Esophagus muscularis mucosa (tissue), 4 donors: ENCODE measurements around the gene POLH. TPM values are rescaled to one million over a fixed set of nuclear protein-coding genes. Genes with fewer than 3 reads are reported as not detected.

ENCODE experiments used
- DNase-seq: peaks from one replicate; pipeline ENCODE4 v3.0.0-alpha.2; 2017; ENCODE audit errors: extremely low spot score
- H3K27ac ChIP-seq, 4 donors: fragments of 200-600 bp; sonication (generic); replicated peaks in 1 of 4; 1 replicate in 3 of 4; 2 replicates in 1 of 4; pipeline ENCODE4 v1.5.1; 2016 to 2019; ENCODE audit warnings: mild to moderate bottlenecking in 1 of 4
- H3K27me3 ChIP-seq, 4 donors: fragments of 200-600 bp; sonication (generic); one replicate each; pipeline versions ENCODE4 v1.5.1 to v1.6.0; 2016 to 2019
- H3K36me3 ChIP-seq, 4 donors: fragments of 200-600 bp; sonication (generic); one replicate each; pipeline ENCODE4 v1.5.1; 2016 to 2019
- H3K4me1 ChIP-seq, 4 donors: fragments of 200-600 bp; sonication (generic); one replicate each; pipeline ENCODE4 v1.5.1; 2016 to 2019
- H3K4me3 ChIP-seq, 4 donors: fragments of 200-600 bp; sonication (generic); 1 replicate in 2 of 4; 2 replicates in 2 of 4; pipeline ENCODE4 v1.5.1; 2016 to 2019; ENCODE audit warnings: mild to moderate bottlenecking in 4 of 4, moderate library complexity in 1 of 4
- H3K9me3 ChIP-seq, 4 donors: fragments of 200-600 bp; sonication (generic); 1 replicate in 3 of 4; 2 replicates in 1 of 4; pipeline ENCODE4 v1.5.1; 2016 to 2019
- CTCF ChIP-seq, 3 experiments: fragments of 200-600 bp in 2 of 3; fragments of 450-650 bp in 1 of 3; sonication (generic) in 2 of 3; IDR thresholded peaks; one replicate each; pipeline ENCODE4 v1.5.1; 2017 to 2019; ENCODE audit warnings: antibody characterized with exemption in 3 of 3, mild to moderate bottlenecking in 2 of 3, moderate library complexity in 1 of 3
- EP300 ChIP-seq: sonication (generic); formaldehyde crosslinking; IDR thresholded peaks from one replicate; pipeline ENCODE4 v1.6.1; 2017; ENCODE audit warnings: antibody characterized with exemption
- POLR2A ChIP-seq: fragments of 450-650 bp; IDR thresholded peaks from one replicate; pipeline ENCODE4 v1.6.1; 2017; ENCODE audit warnings: antibody characterized with exemption, moderate library complexity, mild to moderate bottlenecking, low read depth
- POLR2AphosphoS5 ChIP-seq, 2 donors: sonication (generic); formaldehyde crosslinking; IDR thresholded peaks; one replicate each; pipeline ENCODE4 v1.6.1; 2017; ENCODE audit warnings: antibody characterized with exemption in 2 of 2
- WGBS: methylation state at CpG from one replicate; pipeline ENCODE4 v1.1.5; 2018; 5-methylcytosine and 5-hydroxymethylcytosine counted together
- intact Hi-C: fragments of 100-400 bp; cut with DNase I; formaldehyde crosslinking; loops from one replicate; pipeline ENCODE4 v1.15.1; 2023
- total RNA-seq, 4 donors: library from RNA; depleted of rRNA; stranded (reverse); fragments of >200 nt; gene quantifications; one replicate each; pipeline versions ENCODE4 v1.1.0 to v1.2.1, GENCODE V29; 2016

Gene POLH
- total RNA-seq, 4 donors from 2014 or later = 6.1 to 9.6 (median 7.7) TPM

- WGBS = 90% methylated on average over 4 of the region's 4 CpGs
- H3K4me1 ChIP-seq = peaks cover 15 to 21% (median 17%) of the 10 kb centered on the region in 4 donors
- no peak for DNase-seq
- H3K36me3 ChIP-seq = peaks cover 46 to 64% (median 55%) of the 10 kb centered on the region in 4 donors
- TF ChIP-seq POLR2A (no peak), POLR2AphosphoS5 (IDR thresholded peaks at IDR 0.05) (no peak), CTCF (IDR thresholded peaks at IDR 0.05) (no peak), EP300 (no peak)
- no peak overlapping the region for H3K27ac ChIP-seq
- intact Hi-C loops = no loop called here
- no peak overlapping the region for H3K4me3 ChIP-seq
- no peaks in the 10 kb centered on the region for H3K9me3 ChIP-seq
- no peaks in the 10 kb centered on the region for H3K27me3 ChIP-seq
These were observed 4.0 kb upstream of the POLH start for GRCh38 chr6:43572015-43572414.

- Histone ChIP-seq H3K27me3 (no peaks in the 10 kb centered on the region), H3K27ac (peak overlapping the region; percentile 71 to 84 (median 77)), H3K36me3 (peaks cover 17 to 32% (median 24%) of the 10 kb centered on the region in 4 donors), H3K9me3 (no peaks in the 10 kb centered on the region), H3K4me1 (peaks cover 23 to 35% (median 32%) of the 10 kb centered on the region in 4 donors), H3K4me3 (peak overlapping the region; percentile 70 to 96 (median 83))
- DNase-seq = peak; percentile 92
- under 1% methylated on average over 38 of the region's 38 CpGs for WGBS
- intact Hi-C loops = no loop called here
- TF ChIP-seq EP300 = no peak
- no peak for TF ChIP-seq CTCF (IDR thresholded peaks at IDR 0.05)
- TF ChIP-seq POLR2A = no peak
- TF ChIP-seq POLR2AphosphoS5 (IDR thresholded peaks at IDR 0.05) = no peak
These were observed 747 bp upstream of the POLH start for GRCh38 chr6:43575105-43575771.

- H3K9me3 ChIP-seq = no peaks in the 10 kb centered on the region
- WGBS = 91% methylated on average over 3 of the region's 3 CpGs
These were observed 2.8 kb downstream of the POLH start for GRCh38 chr6:43578748-43579147.

GRCh38 chr6:43579171-43579570 is 3.2 kb downstream of the POLH start:
- intact Hi-C loops = no loop called here

More at GRCh38 chr6:43578748-43579147, 2.8 kb downstream of the POLH start:
- DNase-seq = no peak
- TF ChIP-seq POLR2AphosphoS5 (IDR thresholded peaks at IDR 0.05) (no peak), CTCF (IDR thresholded peaks at IDR 0.05) (no peak), EP300 (no peak), POLR2A (no peak)
- no peaks in the 10 kb centered on the region for H3K27me3 ChIP-seq
- H3K4me3 ChIP-seq = no peak overlapping the region
- intact Hi-C loops = no loop called here
- H3K4me1 ChIP-seq = peaks cover 23 to 35% (median 32%) of the 10 kb centered on the region in 4 donors
- H3K27ac ChIP-seq = no peak overlapping the region
- H3K36me3 ChIP-seq = peaks cover 10 to 17% (median 15%) of the 10 kb centered on the region in 4 donors

More at GRCh38 chr6:43579171-43579570, 3.2 kb downstream of the POLH start:
- DNase-seq = no peak
- Histone ChIP-seq H3K4me3 (no peak overlapping the region), H3K27me3 (no peaks in the 10 kb centered on the region), H3K27ac (no peak overlapping the region), H3K36me3 (peaks cover 14 to 21% (median 20%) of the 10 kb centered on the region in 4 donors), H3K4me1 (peaks cover 23 to 34% (median 31%) of the 10 kb centered on the region in 4 donors), H3K9me3 (no peaks in the 10 kb centered on the region)
- WGBS = 72% methylated on average over 2 of the region's 2 CpGs
- TF ChIP-seq CTCF (IDR thresholded peaks at IDR 0.05) (no peak), POLR2A (no peak), POLR2AphosphoS5 (IDR thresholded peaks at IDR 0.05) (no peak), EP300 (no peak)
